SU-DHL-6 (cell line): ENCODE results near the gene MEIKIN.

Experiments used
- EZH2phosphoT487 ChIP-seq: fragments of 200-600 bp; sonication (generic), shearing (Covaris generic); conservative IDR thresholded peaks from 2 replicates; pipeline ENCODE4 v1.6.1; 2018; ENCODE audit warnings: mild to moderate bottlenecking, antibody characterized with exemption, low read length, moderate library complexity, mixed read lengths
- TF ChIP-seq, protein P1 (sequence below): fragments of 200-600 bp; sonication (generic); IDR thresholded peaks from one replicate; pipeline ENCODE4 v1.5.1; 2017; ENCODE audit warnings: antibody characterized with exemption, mild to moderate bottlenecking, low read length, moderate library complexity; ENCODE audit not compliant: insufficient read depth, poor library complexity, severe bottlenecking

- TF ChIP-seq, protein P1, sequence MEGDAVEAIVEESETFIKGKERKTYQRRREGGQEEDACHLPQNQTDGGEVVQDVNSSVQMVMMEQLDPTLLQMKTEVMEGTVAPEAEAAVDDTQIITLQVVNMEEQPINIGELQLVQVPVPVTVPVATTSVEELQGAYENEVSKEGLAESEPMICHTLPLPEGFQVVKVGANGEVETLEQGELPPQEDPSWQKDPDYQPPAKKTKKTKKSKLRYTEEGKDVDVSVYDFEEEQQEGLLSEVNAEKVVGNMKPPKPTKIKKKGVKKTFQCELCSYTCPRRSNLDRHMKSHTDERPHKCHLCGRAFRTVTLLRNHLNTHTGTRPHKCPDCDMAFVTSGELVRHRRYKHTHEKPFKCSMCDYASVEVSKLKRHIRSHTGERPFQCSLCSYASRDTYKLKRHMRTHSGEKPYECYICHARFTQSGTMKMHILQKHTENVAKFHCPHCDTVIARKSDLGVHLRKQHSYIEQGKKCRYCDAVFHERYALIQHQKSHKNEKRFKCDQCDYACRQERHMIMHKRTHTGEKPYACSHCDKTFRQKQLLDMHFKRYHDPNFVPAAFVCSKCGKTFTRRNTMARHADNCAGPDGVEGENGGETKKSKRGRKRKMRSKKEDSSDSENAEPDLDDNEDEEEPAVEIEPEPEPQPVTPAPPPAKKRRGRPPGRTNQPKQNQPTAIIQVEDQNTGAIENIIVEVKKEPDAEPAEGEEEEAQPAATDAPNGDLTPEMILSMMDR, result no peak
- no peak for TF ChIP-seq EZH2phosphoT487
Observed at GRCh38 chr5:131916481-131916880, 29.0 kb downstream of the MEIKIN start.
